DND-41 (cell line): Measurements from ENCODE around the gene PPIL1.

Source experiments
- ATAC-seq: fragments of 200-7000 bp; cut with Tn5 transposase; 3 replicates; pipeline ENCODE4 v1.9.1; 2021; ENCODE audit warnings: low read depth; ENCODE audit not compliant: insufficient read depth
- DNase-seq: peaks from one replicate; pipeline ENCODE4 v3.0.0-alpha.2; 2020
- H2AFZ ChIP-seq: 2 replicates; pipeline ENCODE4 v1.6.0; 2012; ENCODE audit warnings: low read depth, low read length
- H3K27ac ChIP-seq: 2 replicates; pipeline ENCODE4 v1.5.1; 2012; ENCODE audit warnings: low read length, inconsistent platforms
- H3K27me3 ChIP-seq: fragments of 200-600 bp; sonication (generic); 2 replicates; pipeline ENCODE4 v1.6.0; 2012; ENCODE audit warnings: low read length, mild to moderate bottlenecking, inconsistent platforms; ENCODE audit not compliant: insufficient read depth, poor library complexity
- H3K36me3 ChIP-seq: 2 replicates; pipeline ENCODE4 v1.5.1; 2012; ENCODE audit warnings: low read length, inconsistent platforms; ENCODE audit not compliant: insufficient read depth
- H3K4me1 ChIP-seq: 2 replicates; pipeline ENCODE4 v1.5.1; 2012; ENCODE audit warnings: mild to moderate bottlenecking, low read length; ENCODE audit not compliant: insufficient read depth
- H3K4me2 ChIP-seq: 2 replicates; pipeline ENCODE4 v1.6.0; 2012; ENCODE audit warnings: mild to moderate bottlenecking, moderate library complexity, low read length, inconsistent platforms; ENCODE audit not compliant: insufficient read depth
- H3K4me3 ChIP-seq, 2 experiments: fragments of 200-600 bp in 1 of 2; shearing (Covaris generic) in 1 of 2; 2 replicates each; pipeline ENCODE4 v1.5.1; 2012 to 2016; ENCODE audit warnings: inconsistent platforms in 2 of 2, low read length in 2 of 2, mild to moderate bottlenecking in 2 of 2, low read depth in 1 of 2, moderate library complexity in 1 of 2
- H3K79me2 ChIP-seq: 2 replicates; pipeline ENCODE4 v1.6.0; 2012; ENCODE audit warnings: low read length, inconsistent platforms; ENCODE audit not compliant: insufficient read depth
- H3K9ac ChIP-seq: 2 replicates; pipeline ENCODE4 v1.6.0; 2012; ENCODE audit warnings: low read depth, mild to moderate bottlenecking, inconsistent platforms, low read length, moderate library complexity
- H3K9me3 ChIP-seq: 2 replicates; pipeline ENCODE4 v1.5.1; 2012; ENCODE audit warnings: low read length, moderate library complexity, mild to moderate bottlenecking, inconsistent platforms; ENCODE audit not compliant: insufficient read depth, severe bottlenecking
- H4K20me1 ChIP-seq: 2 replicates; pipeline ENCODE4 v1.6.0; 2012; ENCODE audit warnings: low read length; ENCODE audit not compliant: insufficient read depth
- CTCF ChIP-seq: IDR thresholded peaks from 2 replicates; pipeline ENCODE4 v1.5.1; 2012; ENCODE audit warnings: borderline replicate concordance, low read length, moderate library complexity, mild to moderate bottlenecking; ENCODE audit not compliant: poor library complexity, severe bottlenecking; ENCODE audit errors: extremely low read depth
- EZH2 ChIP-seq: IDR thresholded peaks from 3 replicates; pipeline ENCODE4 v1.6.1; 2012; ENCODE audit warnings: borderline replicate concordance, low read depth, mild to moderate bottlenecking, moderate library complexity, low read length, inconsistent platforms; ENCODE audit not compliant: severe bottlenecking

The PPIL1 gene

GRCh38 chr6:36851149-36851614 lies 23.4 kb downstream of the PPIL1 start:
- no peak overlapping the region for H3K27ac ChIP-seq
- H3K9ac ChIP-seq = no peak overlapping the region
- no peak overlapping the region for H2AFZ ChIP-seq
- H3K4me2 ChIP-seq = no peak overlapping the region
- H3K4me1 ChIP-seq = no peaks in the 10 kb centered on the region
- no peaks in the 10 kb centered on the region for H3K9me3 ChIP-seq
- H3K36me3 ChIP-seq = peaks cover 50% of the 10 kb centered on the region
- H3K27me3 ChIP-seq = no peaks in the 10 kb centered on the region
- H3K79me2 ChIP-seq = peaks cover 1% of the 10 kb centered on the region; the same call in 1 of the 2 replicates
- TF ChIP-seq EZH2 (no peak), CTCF (peak; percentile 88)
- ATAC-seq = peak; percentile 71
- H4K20me1 ChIP-seq = no peaks in the 10 kb centered on the region; the same call in 1 of the 2 replicates
- no peak overlapping the region for H3K4me3 ChIP-seq
- DNase-seq = peak; percentile 69

GRCh38 chr6:36850021-36850420 lies 24.6 kb downstream of the PPIL1 start:
- no peaks in the 10 kb centered on the region for H3K27me3 ChIP-seq
- TF ChIP-seq EZH2 = no peak
- TF ChIP-seq CTCF = no peak
- H3K9ac ChIP-seq = no peak overlapping the region
- H3K9me3 ChIP-seq = no peaks in the 10 kb centered on the region
- H2AFZ ChIP-seq = no peak overlapping the region
- no peaks in the 10 kb centered on the region for H3K79me2 ChIP-seq
- H3K27ac ChIP-seq = no peak overlapping the region
- H3K4me2 ChIP-seq = no peak overlapping the region
- H3K4me1 ChIP-seq = no peaks in the 10 kb centered on the region
- peaks cover 39% of the 10 kb centered on the region for H3K36me3 ChIP-seq
- H4K20me1 ChIP-seq = no peaks in the 10 kb centered on the region
- ATAC-seq = no peak
- H3K4me3 ChIP-seq = no peak overlapping the region
- no peak for DNase-seq

GRCh38 chr6:36848658-36849441 lies 25.8 kb downstream of the PPIL1 start:
- ATAC-seq (no peak), DNase-seq (no peak)
- Histone ChIP-seq H3K27ac (no peak overlapping the region), H3K4me1 (no peaks in the 10 kb centered on the region), H3K9ac (no peak overlapping the region), H3K79me2 (no peaks in the 10 kb centered on the region), H3K4me2 (no peak overlapping the region), H4K20me1 (no peaks in the 10 kb centered on the region), H3K36me3 (peaks cover 27% of the 10 kb centered on the region), H2AFZ (no peak overlapping the region), H3K4me3 (no peak overlapping the region), H3K27me3 (no peaks in the 10 kb centered on the region), H3K9me3 (no peaks in the 10 kb centered on the region)
- TF ChIP-seq CTCF (no peak), EZH2 (no peak)
